Activated naive CD8-positive, alpha-beta T cell (primary cell): ENCODE measurements around the gene EEF2K.
A peak's percentile ranks its signal among the peaks of the same experiment; 100 is the strongest.

Source experiments
- H3K27ac Mint-ChIP-seq: one replicate; pipeline ENCODE4 v1.8.0; 2021; ENCODE audit warnings: mixed read lengths
- H3K27me3 Mint-ChIP-seq: one replicate; pipeline ENCODE4 v1.8.0; 2021; ENCODE audit warnings: mixed read lengths
- H3K36me3 Mint-ChIP-seq: one replicate; pipeline ENCODE4 v1.8.0; 2021; ENCODE audit warnings: mixed read lengths
- H3K4me1 Mint-ChIP-seq: one replicate; pipeline ENCODE4 v1.8.0; 2021; ENCODE audit warnings: low read depth, mixed read lengths
- H3K4me3 Mint-ChIP-seq: one replicate; pipeline ENCODE4 v1.8.0; 2021; ENCODE audit warnings: mild to moderate bottlenecking, mixed read lengths
- H3K9me3 Mint-ChIP-seq: one replicate; pipeline ENCODE4 v1.8.0; 2021; ENCODE audit warnings: low read depth, mixed read lengths

Gene EEF2K

GRCh38 chr16:22274916-22275315 is 68.8 kb downstream of the EEF2K start:
- no peaks in the 10 kb centered on the region for H3K27me3 Mint-ChIP-seq
- peaks cover 12% of the 10 kb centered on the region for H3K36me3 Mint-ChIP-seq
- peaks cover 4% of the 10 kb centered on the region for H3K4me1 Mint-ChIP-seq
- H3K4me3 Mint-ChIP-seq, result no peak overlapping the region
- no peak overlapping the region for H3K27ac Mint-ChIP-seq
- H3K9me3 Mint-ChIP-seq, result no peaks in the 10 kb centered on the region

GRCh38 chr16:22278441-22279230 is 72.6 kb downstream of the EEF2K start:
- Mint-ChIP-seq H3K27ac (no peak overlapping the region), H3K36me3 (peaks cover 9% of the 10 kb centered on the region), H3K4me3 (no peak overlapping the region), H3K9me3 (no peaks in the 10 kb centered on the region), H3K4me1 (no peaks in the 10 kb centered on the region), H3K27me3 (no peaks in the 10 kb centered on the region)

- Mint-ChIP-seq H3K4me1 (no peaks in the 10 kb centered on the region), H3K27me3 (no peaks in the 10 kb centered on the region), H3K27ac (no peak overlapping the region), H3K36me3 (peaks cover 9% of the 10 kb centered on the region), H3K4me3 (no peak overlapping the region), H3K9me3 (no peaks in the 10 kb centered on the region)
These were observed 76.3 kb downstream of the EEF2K start for GRCh38 chr16:22282254-22282892.

GRCh38 chr16:22284637-22285036 is 78.6 kb downstream of the EEF2K start:
- Mint-ChIP-seq H3K4me1 (no peaks in the 10 kb centered on the region), H3K27me3 (no peaks in the 10 kb centered on the region), H3K36me3 (peaks cover 6% of the 10 kb centered on the region), H3K27ac (no peak overlapping the region), H3K9me3 (no peaks in the 10 kb centered on the region), H3K4me3 (no peak overlapping the region)

GRCh38 chr16:22285080-22285479 is 79.0 kb downstream of the EEF2K start:
- Mint-ChIP-seq H3K36me3 (peaks cover 6% of the 10 kb centered on the region), H3K4me3 (no peak overlapping the region), H3K27me3 (no peaks in the 10 kb centered on the region), H3K27ac (no peak overlapping the region), H3K4me1 (no peaks in the 10 kb centered on the region), H3K9me3 (no peaks in the 10 kb centered on the region)

GRCh38 chr16:22291020-22291419 is 84.9 kb downstream of the EEF2K start:
- Mint-ChIP-seq H3K27me3 (no peaks in the 10 kb centered on the region), H3K4me3 (no peak overlapping the region), H3K27ac (no peak overlapping the region)

GRCh38 chr16:22291860-22292318 is 85.8 kb downstream of the EEF2K start:
- H3K4me1 Mint-ChIP-seq, result peaks cover 9% of the 10 kb centered on the region
- H3K4me3 Mint-ChIP-seq, result no peak overlapping the region
- H3K27ac Mint-ChIP-seq, result no peak overlapping the region
- no peaks in the 10 kb centered on the region for H3K9me3 Mint-ChIP-seq
- H3K36me3 Mint-ChIP-seq, result no peaks in the 10 kb centered on the region
- H3K27me3 Mint-ChIP-seq, result no peaks in the 10 kb centered on the region

More at GRCh38 chr16:22291020-22291419, 84.9 kb downstream of the EEF2K start:
- H3K36me3 Mint-ChIP-seq, result no peaks in the 10 kb centered on the region
- H3K9me3 Mint-ChIP-seq, result no peaks in the 10 kb centered on the region
- H3K4me1 Mint-ChIP-seq, result peaks cover under 1% of the 10 kb centered on the region

GRCh38 chr16:22292320-22292719 is 86.2 kb downstream of the EEF2K start:
- no peak overlapping the region for H3K4me3 Mint-ChIP-seq
- H3K36me3 Mint-ChIP-seq, result no peaks in the 10 kb centered on the region
- H3K27me3 Mint-ChIP-seq, result no peaks in the 10 kb centered on the region
- peaks cover 9% of the 10 kb centered on the region for H3K4me1 Mint-ChIP-seq
- no peak overlapping the region for H3K27ac Mint-ChIP-seq
- no peaks in the 10 kb centered on the region for H3K9me3 Mint-ChIP-seq

GRCh38 chr16:22293137-22294106 is 87.3 kb downstream of the EEF2K start:
- Mint-ChIP-seq H3K36me3 (no peaks in the 10 kb centered on the region), H3K4me1 (peaks cover 10% of the 10 kb centered on the region), H3K9me3 (no peaks in the 10 kb centered on the region), H3K27ac (no peak overlapping the region), H3K4me3 (no peak overlapping the region), H3K27me3 (no peaks in the 10 kb centered on the region)

GRCh38 chr16:22296225-22297113 is 90.4 kb downstream of the EEF2K start:
- peak overlapping the region; percentile 98 for H3K4me3 Mint-ChIP-seq
- peak overlapping the region; percentile 99 for H3K27ac Mint-ChIP-seq
- H3K36me3 Mint-ChIP-seq, result no peaks in the 10 kb centered on the region
- peaks cover 38% of the 10 kb centered on the region for H3K4me1 Mint-ChIP-seq
- H3K9me3 Mint-ChIP-seq, result no peaks in the 10 kb centered on the region
- H3K27me3 Mint-ChIP-seq, result no peaks in the 10 kb centered on the region

- no peaks in the 10 kb centered on the region for H3K9me3 Mint-ChIP-seq
- peak within 1 kb of the TSS; percentile 99 for H3K27ac Mint-ChIP-seq
- no peaks in the 10 kb centered on the region for H3K36me3 Mint-ChIP-seq
- peaks cover 42% of the 10 kb centered on the region for H3K4me1 Mint-ChIP-seq
- peak within 1 kb of the TSS; percentile 98 for H3K4me3 Mint-ChIP-seq
- no peaks in the 10 kb centered on the region for H3K27me3 Mint-ChIP-seq
These were observed 91.2 kb downstream of the EEF2K start, which contains the start of gene POLR3E for GRCh38 chr16:22297114-22297870. TSS of gene POLR3E (plus strand) at chr16:22297409. CDS start at chr16:22302969, 5,560 bp downstream.

GRCh38 chr16:22297871-22298733 is 92.0 kb downstream of the EEF2K start:
- Mint-ChIP-seq H3K36me3 (no peaks in the 10 kb centered on the region), H3K9me3 (no peaks in the 10 kb centered on the region), H3K27me3 (no peaks in the 10 kb centered on the region), H3K4me1 (peaks cover 46% of the 10 kb centered on the region), H3K4me3 (peak overlapping the region; percentile 98), H3K27ac (peak overlapping the region; percentile 99)

GRCh38 chr16:22299036-22299435 is 93.0 kb downstream of the EEF2K start:
- H3K27me3 Mint-ChIP-seq, result no peaks in the 10 kb centered on the region
- H3K36me3 Mint-ChIP-seq, result no peaks in the 10 kb centered on the region
- peaks cover 49% of the 10 kb centered on the region for H3K4me1 Mint-ChIP-seq
- no peaks in the 10 kb centered on the region for H3K9me3 Mint-ChIP-seq
- peak overlapping the region; percentile 99 for H3K27ac Mint-ChIP-seq
- H3K4me3 Mint-ChIP-seq, result peak overlapping the region; percentile 98
